HG02759 (cell line): Measurements from ENCODE around the gene PKNOX1.
"Not testable (repeated sequence)": the region's sequence is repeated elsewhere in the genome, so short reads cannot be mapped to it uniquely, and the experiment has no call there.

Experiments used
- ATAC-seq: cut with Tn5 transposase; IDR thresholded peaks from one replicate; pipeline ENCODE4 v1.9.1; 2021; ENCODE audit warnings: mild to moderate bottlenecking, moderate library complexity; ENCODE audit not compliant: unreplicated experiment

PKNOX1 gene, protein sequence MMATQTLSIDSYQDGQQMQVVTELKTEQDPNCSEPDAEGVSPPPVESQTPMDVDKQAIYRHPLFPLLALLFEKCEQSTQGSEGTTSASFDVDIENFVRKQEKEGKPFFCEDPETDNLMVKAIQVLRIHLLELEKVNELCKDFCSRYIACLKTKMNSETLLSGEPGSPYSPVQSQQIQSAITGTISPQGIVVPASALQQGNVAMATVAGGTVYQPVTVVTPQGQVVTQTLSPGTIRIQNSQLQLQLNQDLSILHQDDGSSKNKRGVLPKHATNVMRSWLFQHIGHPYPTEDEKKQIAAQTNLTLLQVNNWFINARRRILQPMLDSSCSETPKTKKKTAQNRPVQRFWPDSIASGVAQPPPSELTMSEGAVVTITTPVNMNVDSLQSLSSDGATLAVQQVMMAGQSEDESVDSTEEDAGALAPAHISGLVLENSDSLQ

DNA sequence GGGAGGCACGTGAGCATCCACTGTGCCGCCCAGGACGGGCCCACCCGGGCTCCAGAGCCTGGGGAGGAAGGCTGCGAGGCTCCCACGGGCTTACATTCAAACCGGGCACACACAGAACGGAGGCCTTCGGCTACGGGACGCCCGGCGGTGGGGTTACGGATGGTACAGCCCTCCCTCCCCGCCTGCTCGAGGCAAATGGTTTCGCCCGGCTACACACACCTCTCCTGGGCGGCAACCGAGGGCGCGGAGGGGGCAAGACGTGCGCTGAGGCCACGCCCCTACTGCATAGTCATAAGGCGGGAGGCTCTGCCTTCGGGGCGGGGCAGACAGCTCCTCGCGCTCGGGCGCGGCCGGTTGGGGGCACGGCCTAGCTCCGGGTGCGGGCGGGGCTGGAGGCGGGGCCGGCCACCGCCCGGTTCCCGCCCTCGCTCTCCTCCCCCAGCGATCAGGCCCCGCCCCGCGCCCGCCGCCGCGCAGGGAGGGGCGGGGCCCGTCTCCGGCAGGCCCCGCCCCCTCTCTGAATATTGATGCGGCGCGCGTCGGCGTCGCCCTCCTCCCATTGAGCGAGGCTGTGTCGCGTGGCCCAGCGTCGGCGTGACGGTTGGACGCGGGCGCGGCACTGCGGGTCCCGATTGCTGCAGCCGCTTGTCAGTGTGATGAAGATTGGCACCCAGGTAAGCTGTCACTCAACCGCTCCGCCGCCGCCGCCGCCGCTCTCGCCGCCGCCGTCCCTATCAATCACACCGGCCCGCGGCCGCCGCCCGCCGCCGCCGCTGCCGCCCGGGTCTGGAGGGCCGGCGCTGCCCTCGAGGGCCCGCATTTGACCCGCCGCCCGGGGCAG, at the start of gene PKNOX1:
TSS of gene PKNOX1 (plus strand) at position 572 of the 841 bp plus-strand sequence. CDS start 29,820 bp downstream, outside the sequence.
- peak; percentile 82 for ATAC-seq

DNA sequence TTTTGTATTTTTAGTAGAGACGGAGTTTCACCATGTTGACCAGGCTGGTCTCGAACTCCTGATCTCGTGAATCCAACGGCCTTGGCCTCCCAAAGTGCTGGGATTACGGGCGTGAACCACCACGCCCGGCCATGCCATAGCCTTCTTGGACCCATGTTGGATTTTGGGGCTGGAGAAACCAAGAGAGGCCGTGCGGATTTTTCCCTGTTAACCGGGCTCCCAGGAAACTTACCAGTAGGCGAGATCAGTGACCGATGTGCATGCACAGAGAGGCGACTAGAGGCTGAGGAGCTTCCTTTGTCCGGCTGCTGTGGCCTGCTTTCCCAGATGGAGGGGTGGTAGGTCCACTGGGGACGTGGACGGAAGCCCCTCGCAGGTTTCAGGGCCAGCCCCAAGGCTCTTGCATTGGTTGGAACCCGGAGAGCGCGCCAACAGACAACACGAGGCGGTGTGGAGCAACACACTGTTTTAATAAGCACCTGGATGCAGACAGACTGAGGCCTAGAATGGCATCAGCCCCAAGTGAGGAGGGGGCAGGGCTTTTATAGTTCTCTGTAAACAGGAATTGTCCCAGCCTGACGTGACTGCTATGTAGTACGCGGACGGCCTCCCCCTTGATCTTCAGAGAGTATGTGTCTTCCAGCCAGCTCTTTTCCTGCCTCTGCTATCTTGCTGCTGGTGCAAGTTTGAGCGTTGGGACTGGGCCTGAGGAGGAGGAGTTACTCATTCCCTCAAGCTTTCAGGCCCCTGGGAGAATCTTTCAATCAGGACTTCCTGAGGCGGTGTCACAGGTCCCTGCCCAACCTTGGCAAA, 49.0 kb upstream of the PKNOX1 start, which contains the start of gene ERVH48-1:
TSS of gene ERVH48-1 (minus strand) at position 517 of the 813 bp plus-strand sequence. CDS start 6,624 bp downstream, outside the sequence.
- no peak for ATAC-seq

DNA sequence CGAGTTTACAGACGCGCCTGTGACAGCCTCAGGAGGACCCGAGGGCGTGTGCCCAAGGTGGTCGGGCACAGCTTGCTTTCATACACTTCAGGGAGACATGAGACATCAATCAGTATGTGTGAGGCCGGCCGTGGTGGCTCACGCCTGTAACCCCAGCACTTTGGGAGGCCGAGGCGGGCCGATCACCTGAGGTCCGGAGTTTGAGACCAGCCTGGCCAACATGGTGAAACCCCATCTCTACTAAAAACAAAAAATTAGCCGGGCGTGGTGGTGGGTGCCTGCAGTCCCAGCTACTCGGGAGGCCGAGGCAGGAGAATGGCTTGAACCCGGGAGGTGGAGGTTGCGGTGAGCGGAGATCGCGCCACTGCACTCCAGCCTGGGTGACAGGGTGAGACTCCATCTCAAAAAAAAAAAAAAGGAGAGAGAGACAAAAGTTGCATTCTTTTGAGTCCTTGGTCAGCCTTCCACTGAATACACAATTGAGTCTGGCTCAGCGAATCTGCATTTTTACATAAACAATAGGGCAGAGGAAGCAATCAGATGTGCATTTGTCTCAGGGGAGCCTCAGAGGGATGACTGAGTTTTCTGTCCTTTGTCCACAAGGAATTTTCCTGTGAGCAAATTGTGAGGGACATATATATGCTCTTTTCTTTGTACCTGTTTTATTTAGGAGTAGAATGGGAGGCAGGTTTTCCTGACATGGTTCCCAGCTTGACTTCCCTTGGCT, 46.7 kb upstream of the PKNOX1 start:
- ATAC-seq: not testable (repeated sequence)

DNA sequence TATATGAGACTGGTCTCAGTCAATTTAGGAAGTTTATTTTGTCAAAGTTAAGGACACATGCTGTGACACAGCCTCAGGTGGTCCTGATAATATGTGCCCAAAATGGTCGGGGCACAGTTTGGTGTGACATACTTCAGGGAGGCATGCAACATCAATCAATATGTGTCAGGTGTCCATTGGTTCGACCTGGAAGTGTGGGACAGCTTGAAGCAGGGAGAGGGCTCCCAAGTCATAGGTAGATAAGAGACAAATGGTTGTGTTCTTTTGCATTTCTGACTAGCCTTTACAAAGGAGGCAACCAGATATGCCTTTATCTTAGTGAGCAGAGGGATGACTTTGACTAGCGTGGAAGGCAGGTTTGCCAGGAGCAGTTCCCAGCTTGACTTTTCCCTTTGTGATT, 44.4 kb upstream of the PKNOX1 start:
- no peak for ATAC-seq

DNA sequence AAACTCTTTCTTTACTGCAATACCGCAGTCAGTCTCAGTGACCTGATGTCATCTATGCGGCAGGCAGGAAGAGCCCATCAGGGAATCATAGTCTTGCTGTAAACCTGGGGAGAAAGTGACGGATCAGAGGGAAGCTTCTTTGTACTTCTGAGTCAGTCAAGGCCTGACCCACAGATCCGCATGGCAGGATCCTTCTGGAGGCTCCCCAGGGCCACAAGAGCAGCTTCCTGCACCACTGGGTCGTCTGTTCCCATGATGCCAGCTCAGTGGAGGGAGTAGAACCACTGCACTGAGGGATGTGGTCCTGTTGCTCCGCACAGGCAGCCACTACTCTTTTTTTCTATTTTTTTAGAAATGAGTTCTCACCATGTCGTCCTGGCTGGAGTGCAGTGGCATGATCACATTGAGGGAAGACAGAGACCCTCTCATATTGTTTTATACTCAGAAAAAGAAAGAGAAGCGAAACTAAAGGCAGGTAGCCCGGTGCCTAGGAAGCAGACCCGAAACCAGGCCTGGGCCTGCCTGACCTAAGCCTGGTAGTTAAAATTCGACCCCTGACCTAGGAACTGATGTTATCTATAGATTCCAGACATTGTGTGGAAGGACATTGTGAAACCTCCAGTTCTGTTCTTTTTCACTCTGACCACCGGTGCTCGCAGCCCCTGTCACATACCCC, 42.7 kb upstream of the PKNOX1 start:
- no peak for ATAC-seq

DNA sequence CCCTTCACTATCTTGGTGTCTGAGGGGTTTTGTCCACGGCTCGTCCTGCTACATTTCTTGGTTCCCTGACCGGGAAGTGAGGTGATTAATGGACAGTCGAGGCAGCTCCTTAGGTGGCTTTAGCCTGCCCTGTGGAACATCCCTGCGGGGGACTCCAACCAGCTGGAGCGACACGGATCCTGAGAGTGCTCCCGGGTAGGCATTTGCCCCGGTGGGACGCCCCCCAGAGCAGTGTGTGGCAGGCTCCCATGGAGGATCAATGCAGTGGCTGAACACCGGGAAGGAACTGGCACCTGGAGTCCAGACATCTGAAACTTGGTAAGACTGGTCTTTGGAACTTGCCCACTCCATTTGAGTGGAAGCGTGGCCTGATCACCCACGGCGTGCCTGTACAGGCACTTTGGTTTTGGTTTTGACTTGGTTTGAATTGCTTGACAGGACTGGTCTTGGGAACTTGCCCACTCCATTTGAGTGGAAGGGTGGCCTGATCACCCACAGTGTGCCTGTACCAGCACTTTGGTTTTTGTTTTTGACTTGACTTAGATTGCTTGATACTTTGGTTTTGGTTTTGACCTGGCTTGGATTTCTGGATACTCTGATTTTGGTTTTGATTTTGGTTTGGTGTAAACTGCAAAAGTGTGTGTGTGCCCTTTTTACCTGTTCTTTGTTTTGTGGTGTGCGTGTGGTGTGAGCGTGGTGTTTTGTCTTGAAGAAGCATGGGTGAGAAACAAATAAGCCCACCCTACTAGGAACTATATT, 41.8 kb upstream of the PKNOX1 start:
- ATAC-seq: not testable (repeated sequence)

DNA sequence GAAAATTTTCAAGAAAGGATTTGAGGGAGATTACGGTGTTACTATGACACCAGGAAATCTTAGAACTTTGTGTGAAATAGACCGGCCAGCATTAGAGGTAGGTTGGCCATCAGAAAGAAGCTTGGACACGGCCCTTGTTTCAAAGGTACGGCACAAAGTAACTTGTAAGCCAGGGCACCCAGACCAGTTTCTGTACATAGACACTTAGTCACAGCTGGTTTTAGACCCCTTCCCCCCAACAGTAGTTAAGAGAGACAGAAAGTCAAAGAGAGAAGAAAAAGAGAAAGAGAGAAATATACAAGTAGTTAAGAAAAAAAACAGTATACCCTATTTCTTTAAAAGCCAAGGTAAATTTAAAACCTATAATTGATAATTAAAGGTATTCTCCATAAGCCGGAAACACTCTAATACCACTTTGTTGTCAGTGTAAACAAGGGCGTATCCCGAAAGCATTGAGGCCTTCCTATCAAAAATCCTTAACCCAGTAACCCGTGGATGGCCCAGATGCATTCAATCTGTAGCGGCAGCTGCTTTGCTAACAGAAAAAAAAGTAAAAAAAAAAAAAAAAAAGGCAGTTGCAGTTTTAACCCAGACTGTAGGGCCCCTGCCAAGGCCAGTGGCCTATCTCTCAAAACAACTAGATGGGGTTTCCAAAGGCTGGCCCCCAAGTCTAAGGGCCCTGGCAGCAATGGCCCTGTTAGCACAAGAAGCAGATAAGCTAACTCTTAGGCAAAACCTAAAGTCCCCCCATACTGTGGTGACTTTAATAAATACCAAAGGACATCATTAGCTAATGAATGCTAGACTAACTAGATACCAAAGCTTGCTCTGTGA, 41.0 kb upstream of the PKNOX1 start:
- not testable (repeated sequence) for ATAC-seq

DNA sequence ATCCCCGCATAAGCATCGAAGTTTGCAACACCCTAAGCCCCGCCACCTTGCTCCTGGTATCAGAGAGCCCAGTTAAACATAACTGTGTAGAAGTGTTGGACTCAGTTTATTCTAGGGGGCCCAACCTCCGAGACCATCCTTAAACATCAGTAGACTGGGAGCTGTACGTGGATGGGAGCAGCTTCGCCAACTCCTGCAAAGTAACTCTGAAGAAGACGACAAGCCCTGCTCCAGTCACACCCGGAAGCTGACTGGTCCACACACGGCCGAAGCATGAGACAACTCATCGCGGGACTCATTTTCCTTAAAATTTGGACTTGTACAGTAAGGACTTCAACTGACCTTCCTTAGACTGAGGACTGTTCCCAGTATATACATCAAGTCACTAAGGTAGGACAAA, 40.4 kb upstream of the PKNOX1 start:
- ATAC-seq: not testable (repeated sequence)

DNA sequence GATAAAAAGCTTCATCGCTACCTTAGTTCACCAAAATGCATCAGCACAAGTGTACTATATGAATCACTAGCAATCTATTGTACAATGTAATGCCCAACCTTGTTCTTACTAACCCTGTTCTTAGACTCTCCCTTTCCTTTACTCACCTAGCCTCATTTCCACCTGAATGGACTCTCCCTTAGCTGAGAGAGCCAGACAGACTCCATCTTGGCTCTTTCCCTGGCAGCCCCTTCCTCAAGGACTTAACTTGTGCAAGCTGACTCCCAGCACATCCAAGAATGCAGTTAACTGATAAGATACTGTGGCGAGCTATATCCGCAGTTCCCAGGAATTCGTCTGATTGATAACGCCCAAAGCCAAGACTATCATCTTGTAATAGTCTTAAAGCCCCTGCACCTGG, 38.0 kb upstream of the PKNOX1 start:
- not testable (repeated sequence) for ATAC-seq

DNA sequence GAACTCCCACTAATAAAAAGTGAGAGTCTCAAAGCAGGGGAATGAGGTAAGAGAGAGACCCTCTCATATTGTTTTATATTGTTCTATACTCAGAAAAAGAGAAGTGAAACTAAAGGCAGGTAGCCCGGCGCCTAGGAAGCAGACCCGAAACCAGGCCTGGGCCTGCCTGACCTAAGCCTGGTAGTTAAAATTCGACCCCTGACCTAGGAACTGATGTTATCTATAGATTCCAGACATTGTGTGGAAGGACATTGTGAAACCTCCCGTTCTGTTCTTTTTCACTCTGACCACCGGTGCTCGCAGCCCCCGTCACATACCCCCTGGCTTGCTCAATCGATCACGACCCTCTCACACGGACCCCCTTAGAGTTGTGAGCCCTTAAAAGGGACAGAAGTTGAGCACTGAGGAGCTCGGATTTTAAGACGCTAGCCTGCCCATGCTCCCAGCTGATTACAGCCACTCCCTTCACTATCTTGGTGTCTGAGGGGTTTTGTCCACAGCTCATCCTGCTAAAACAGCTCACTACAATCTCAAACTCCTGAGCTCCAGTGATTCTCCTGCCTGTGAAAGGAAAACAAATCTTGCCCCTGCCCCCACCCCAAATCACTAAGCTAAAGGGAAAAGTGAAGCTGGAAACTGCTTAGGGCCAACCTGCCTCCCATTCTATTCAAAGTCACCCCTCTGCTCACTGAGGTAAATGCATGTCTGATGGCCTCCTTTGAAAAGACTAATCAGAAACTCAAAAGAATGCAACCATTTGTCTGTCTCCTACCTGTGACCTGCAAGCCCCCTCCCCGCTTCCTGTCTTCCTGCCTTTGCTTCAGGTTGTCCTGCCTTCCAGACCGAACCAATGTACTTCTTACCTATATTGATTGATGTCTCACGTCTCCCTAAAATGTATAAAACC, 37.1 kb upstream of the PKNOX1 start:
- ATAC-seq: not testable (repeated sequence)

DNA sequence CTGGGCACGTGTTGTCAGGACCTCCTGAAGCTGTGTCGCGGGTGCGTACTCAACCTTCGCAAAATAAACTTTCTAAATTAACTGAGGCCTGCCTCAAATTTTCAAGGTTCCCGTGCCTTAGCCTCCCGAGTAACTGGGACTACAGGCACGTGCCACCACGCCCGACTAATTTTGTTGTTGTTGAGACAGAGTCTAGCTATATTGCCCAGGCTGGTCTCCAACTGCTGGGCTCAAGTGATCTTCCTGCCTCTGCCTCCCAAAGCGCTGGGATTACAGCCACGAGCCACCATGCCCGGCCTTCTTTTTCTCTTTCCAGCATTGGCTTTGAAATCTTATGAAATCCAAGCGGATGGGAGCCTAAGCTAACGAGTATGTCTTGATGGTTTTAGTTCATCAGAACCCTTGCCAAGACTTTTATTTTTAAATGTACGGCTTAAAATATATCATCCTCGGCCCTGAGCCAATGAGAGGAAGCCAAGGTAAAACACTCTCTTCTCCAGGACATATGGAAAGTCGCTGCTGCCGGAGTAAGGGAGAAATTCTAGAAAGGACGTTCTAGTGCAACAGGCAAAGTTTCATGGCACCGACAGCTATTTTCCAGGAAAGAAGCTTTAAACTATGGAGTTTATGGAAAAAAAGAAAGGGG, 36.3 kb upstream of the PKNOX1 start:
- ATAC-seq: no peak

DNA sequence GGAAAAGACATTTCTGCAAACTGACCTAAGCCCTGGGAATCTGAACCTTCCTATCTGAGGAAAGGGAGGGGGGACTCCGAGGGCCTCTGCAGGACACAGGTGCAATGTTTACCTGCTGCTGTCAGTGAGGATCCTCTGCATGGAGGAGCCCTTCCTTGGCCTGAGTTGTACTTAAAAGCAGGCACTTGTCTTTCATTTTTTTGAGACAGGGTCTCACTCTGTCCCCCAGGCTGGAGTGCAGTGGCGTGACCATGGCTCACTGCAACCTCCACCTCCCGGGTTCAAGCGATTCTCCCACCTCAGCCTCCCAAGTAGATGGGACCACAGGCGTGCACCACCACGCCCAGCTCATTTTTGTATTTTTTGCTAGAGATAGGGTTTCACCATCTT, 35.8 kb upstream of the PKNOX1 start:
- not testable (repeated sequence) for ATAC-seq

DNA sequence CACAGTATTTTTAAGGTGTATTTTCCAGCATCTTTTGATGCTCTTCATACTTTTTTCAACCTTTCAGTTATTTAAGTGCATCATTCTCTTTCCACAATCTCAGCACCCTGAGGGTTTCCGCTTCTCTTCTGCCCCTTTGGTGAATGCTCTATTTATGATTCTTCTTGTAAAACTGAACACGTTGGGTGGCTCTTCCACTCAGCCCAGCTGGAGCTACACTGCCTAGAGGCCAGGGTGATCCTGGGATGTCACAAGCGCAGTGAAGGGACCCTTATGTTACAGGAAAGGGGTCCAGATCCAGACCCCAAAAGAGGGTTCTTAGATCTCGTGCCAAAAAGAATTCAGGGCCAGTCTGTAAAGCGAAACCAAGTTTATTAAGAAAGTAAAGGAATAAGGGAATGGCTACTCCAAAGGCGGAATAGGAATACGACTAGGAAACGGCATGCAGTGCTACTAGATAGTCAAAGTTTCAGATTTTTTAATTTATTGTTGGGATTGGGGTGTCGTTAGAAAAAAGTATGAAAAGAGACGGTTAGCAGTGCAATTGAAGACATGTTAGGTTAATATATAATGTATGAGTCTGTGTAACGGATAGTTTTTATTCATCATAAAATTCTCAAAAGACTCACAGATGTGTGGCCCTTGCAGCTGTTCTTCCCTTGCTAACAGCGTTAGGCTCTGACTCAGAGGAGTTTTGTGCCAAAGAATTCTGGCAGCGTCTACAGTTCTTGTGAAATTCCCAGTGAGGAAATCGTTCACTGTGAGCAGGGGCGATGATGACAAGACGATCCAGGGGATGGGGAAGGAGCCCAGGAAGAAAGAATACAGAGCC, 34.6 kb upstream of the PKNOX1 start:
- ATAC-seq: no peak

DNA sequence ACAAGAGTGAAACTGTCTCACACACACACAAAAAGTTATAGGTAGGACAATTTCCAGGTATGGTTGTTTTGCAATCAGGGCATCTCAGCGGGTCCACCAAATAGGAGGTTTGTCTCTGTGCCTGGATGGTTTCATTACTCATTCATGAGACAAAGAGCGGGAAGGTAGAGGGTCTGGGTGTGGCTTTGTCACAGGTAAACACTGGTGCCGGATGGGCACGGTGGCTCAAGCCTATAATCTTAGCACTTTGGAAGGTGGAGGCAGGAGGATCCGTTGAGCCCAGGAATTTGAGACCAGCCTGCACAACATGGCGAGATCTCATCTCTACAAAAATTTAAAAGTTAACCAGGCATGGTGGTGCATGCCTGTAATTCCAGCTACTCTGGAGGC, 32.7 kb upstream of the PKNOX1 start:
- ATAC-seq: no peak

DNA sequence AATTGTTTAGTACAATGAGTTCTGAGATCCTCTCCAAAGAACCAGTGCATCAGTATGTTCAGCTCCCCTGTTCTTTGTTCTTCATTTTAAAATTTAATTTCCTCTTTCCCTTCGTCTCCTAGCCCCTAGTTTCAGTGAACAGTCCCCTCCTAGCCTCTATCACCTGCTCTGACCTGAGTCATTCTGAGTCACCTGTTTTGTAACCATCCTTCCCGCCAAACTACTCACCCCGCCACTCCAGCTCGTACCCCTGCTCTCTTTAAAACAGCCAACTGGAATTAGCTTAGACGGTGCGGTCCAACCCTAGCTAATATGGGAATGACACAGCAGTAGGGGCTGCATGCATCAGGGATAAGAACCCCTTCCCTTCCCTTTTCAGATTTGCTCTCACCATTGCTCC, 32.1 kb upstream of the PKNOX1 start:
- no peak for ATAC-seq
